ENCODE measurements around the gene DBN1. TPM values are rescaled to one million over a fixed set of nuclear protein-coding genes. Genes with fewer than 3 reads are reported as not detected.
A peak's percentile ranks its signal among the peaks of the same experiment; 100 is the strongest.

The DBN1 gene
- total RNA-seq, 2 experiments from 2014 or later = 101 to 105 TPM

DNA sequence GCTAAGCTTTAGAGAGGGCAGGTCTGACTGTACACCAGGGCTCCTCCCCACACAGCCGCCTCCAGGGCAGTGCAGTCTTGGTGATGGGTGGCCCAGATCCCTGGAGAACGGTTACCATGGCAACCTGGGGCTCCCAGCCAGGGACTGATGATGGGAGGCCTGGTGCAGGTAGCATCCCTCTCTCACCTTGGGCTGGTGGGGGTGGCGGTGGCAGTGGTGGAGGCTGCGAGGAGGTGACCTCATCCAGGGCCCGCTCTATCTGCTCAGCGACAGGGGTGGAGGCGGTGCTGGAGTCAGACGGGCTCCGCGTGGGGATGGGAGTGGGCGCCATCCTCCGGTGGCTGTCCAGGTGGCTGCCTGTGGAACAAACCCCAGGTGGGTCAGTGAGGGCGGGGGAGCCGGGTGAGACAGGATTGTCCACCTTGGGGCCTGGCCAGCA, 14.5 kb downstream of the DBN1 start:
- CTCF ChIA-PET = interaction anchor here (2.4 to 6.8 kb wide), 3 partner anchors 19 to 56 kb away, joined by 24 to 65 read pairs (median 48); no protein-coding TSS in a partner anchor
- no peak overlapping the region for H3K4me3 Mint-ChIP-seq
- no peak for ATAC-seq
- H3K27me3 Mint-ChIP-seq = no peaks in the 10 kb centered on the region
- H3K36me3 Mint-ChIP-seq (ENCODE audit: low read depth) = peaks cover 28% of the 10 kb centered on the region
- peaks cover 26% of the 10 kb centered on the region for H3K4me1 Mint-ChIP-seq (ENCODE audit: low read depth)
- intact Hi-C loops (cut with micrococcal nuclease) = loop anchor here (5.0 kb wide), 1 partner anchor 38 kb away; the partner anchor contains the start of gene PDLIM7
- no peaks in the 10 kb centered on the region for H3K9me3 Mint-ChIP-seq
- no peak overlapping the region for H3K27ac Mint-ChIP-seq
- DNase-seq = no peak
- no peak for TF ChIP-seq CTCF (IDR thresholded peaks at IDR 0.05)
- POLR2A ChIA-PET = interaction anchor here (7.8 to 22.1 kb wide), 2 partner anchors 15 kb away, joined by 98 to 294 read pairs; partner anchors contain the start of genes DBN1 and PRR7

GRCh38 chr5:177457852-177458681, 15.4 kb downstream of the DBN1 start:
- intact Hi-C loops (cut with micrococcal nuclease) = loop anchor here (5.0 kb wide), 1 partner anchor 39 kb away; the partner anchor contains the start of gene PDLIM7
- H3K27ac Mint-ChIP-seq = no peak overlapping the region
- H3K4me3 Mint-ChIP-seq = no peak overlapping the region
- H3K36me3 Mint-ChIP-seq (ENCODE audit: low read depth) = peaks cover 22% of the 10 kb centered on the region
- peaks cover 35% of the 10 kb centered on the region for H3K4me1 Mint-ChIP-seq (ENCODE audit: low read depth)
- ATAC-seq (no peak), DNase-seq (no peak)
- CTCF ChIA-PET = interaction anchor here (0.7 to 6.8 kb wide), 25 partner anchors 8 to 152 kb away, joined by 3 to 102 read pairs (median 6); partner anchors contain the start of genes PDLIM7 and PRR7
- peak; percentile 56 for TF ChIP-seq CTCF (IDR thresholded peaks at IDR 0.05)
- H3K9me3 Mint-ChIP-seq = no peaks in the 10 kb centered on the region
- H3K27me3 Mint-ChIP-seq = no peaks in the 10 kb centered on the region
- POLR2A ChIA-PET = interaction anchor here (1.0 to 22.1 kb wide), 5 partner anchors 9 to 56 kb away, joined by 4 to 294 read pairs (median 6); partner anchors contain the start of genes DBN1 and PRR7

DNA sequence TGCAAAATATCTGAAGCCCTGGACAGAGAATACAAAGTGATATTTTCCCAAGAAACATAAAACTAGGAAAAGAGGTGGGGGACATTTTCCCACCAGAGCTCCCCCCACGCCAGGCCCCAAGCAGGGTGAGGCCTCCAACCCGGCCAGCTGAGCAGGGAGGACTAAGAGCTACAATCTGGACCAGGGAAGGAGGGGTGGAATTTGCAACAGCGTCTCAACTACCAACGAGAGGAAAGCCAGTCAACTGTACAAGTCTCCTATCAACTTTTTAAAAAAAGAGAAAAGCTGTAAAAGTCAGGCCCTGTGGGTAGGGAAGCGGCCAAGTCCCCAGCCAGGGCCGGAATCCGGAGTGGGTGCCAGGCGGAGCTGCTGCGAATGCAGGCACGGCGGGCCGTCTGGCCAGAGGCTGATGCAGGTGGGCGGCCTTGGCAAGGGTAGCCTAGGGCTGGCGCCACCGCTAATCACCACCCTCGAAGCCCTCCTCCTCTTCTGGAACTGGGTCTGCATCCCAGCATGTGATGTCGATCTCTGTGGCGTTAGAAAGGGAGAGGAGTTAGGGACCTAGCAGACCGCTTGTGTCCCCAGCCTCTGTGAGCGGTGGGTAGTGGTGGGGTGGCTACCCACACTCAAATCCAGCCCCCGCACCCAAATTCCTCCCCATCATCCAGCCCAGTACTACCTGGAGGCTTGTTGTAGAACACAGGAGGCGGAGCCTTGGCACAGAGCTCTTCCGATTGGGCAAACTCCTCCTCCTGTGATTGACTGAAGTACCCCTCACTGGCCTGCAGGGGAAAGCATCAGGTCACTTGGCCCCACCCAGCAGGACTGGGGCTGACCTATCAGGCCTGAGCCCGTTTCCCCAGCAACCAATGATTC, 16.2 kb downstream of the DBN1 start:
- H3K27ac Mint-ChIP-seq = peak overlapping the region; percentile 69
- no peak for TF ChIP-seq CTCF (IDR thresholded peaks at IDR 0.05)
- ChIA-PET POLR2A (interaction anchor here (0.7 to 22.1 kb wide), 9 partner anchors 8 to 67 kb away, joined by 3 to 294 read pairs (median 4); partner anchors contain the start of genes DBN1 and PRR7), CTCF (interaction anchor here (0.6 to 6.8 kb wide), 32 partner anchors 9 to 151 kb away, joined by 3 to 102 read pairs (median 5); partner anchors contain the start of genes LMAN2, MXD3, PDLIM7 and PRR7)
- peak; percentile 65 for ATAC-seq
- intact Hi-C loops (cut with micrococcal nuclease) = loop anchor here (5.0 kb wide), 1 partner anchor 40 kb away; the partner anchor contains the start of gene PDLIM7
- no peaks in the 10 kb centered on the region for H3K27me3 Mint-ChIP-seq
- no peaks in the 10 kb centered on the region for H3K9me3 Mint-ChIP-seq
- peak; percentile 81 for DNase-seq
- peak overlapping the region; percentile 49 for H3K4me3 Mint-ChIP-seq
- peaks cover 30% of the 10 kb centered on the region for H3K4me1 Mint-ChIP-seq (ENCODE audit: low read depth)
- H3K36me3 Mint-ChIP-seq (ENCODE audit: low read depth) = peaks cover 20% of the 10 kb centered on the region

DNA sequence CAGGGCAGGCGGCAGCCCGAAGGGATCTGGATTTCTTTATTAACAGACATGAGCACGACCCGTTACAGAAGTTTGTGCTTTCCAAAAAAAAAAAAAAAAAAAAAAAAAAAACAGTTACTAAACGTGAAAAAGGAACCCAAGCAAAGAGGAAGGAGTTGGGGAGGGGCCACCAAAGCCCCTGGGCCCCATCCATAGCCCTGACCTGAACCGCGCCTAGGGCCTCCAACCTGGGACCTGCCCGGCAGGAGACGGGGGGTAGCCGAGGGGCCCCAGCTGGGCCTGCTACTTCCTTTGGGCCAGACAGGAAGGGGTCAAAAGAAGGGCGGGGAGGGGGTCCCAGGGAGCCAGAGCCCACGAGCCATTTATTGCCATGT, 16.9 kb downstream of the DBN1 start:
- CTCF ChIA-PET = interaction anchor here (0.9 to 6.8 kb wide), 26 partner anchors 8 to 151 kb away, joined by 3 to 102 read pairs (median 6); partner anchors contain the start of genes LMAN2, MXD3, PDLIM7 and PRR7
- H3K4me3 Mint-ChIP-seq = peak overlapping the region; percentile 83
- DNase-seq = no peak

More for the DNA sequence above, 16.9 kb downstream of the DBN1 start:
- POLR2A ChIA-PET = interaction anchor here (0.7 to 22.1 kb wide), 7 partner anchors 13 to 67 kb away, joined by 3 to 294 read pairs (median 6); partner anchors contain the start of genes DBN1 and PRR7
- ATAC-seq = no peak
- intact Hi-C loops (cut with micrococcal nuclease) = loop anchor here (5.0 kb wide), 1 partner anchor 41 kb away; the partner anchor contains the start of gene PDLIM7
- Mint-ChIP-seq H3K27ac (peak overlapping the region; percentile 92), H3K27me3 (no peaks in the 10 kb centered on the region), H3K4me1 (ENCODE audit: low read depth) (peaks cover 29% of the 10 kb centered on the region), H3K36me3 (ENCODE audit: low read depth) (peaks cover 16% of the 10 kb centered on the region), H3K9me3 (no peaks in the 10 kb centered on the region)
- TF ChIP-seq CTCF (IDR thresholded peaks at IDR 0.05) = peak; percentile 12

Data from activated CD8-positive, alpha-beta T cell treated with anti-CD3 and anti-CD28 coated beads for 36 hours (primary cell).